A549 (cell line): ENCODE results near the gene RIMS4.

Source experiments
- JUN ChIP-seq, 2 experiments: fragments of >200 bp; sonication (Bioruptor Twin); formaldehyde crosslinking; IDR thresholded peaks; 2 replicates in 1 of 2; 3 replicates in 1 of 2; pipeline ENCODE4 v1.6.1; 2016 to 2017
- SREBF2 ChIP-seq: fragments of 450-650 bp; IDR thresholded peaks from 2 replicates; pipeline ENCODE4 v1.6.1; 2014; ENCODE audit warnings: mild to moderate bottlenecking, moderate library complexity
- TF ChIP-seq, protein P1 (sequence below): fragments of >200 bp; sonication (Bioruptor Twin); formaldehyde crosslinking; IDR thresholded peaks from 3 replicates; pipeline ENCODE4 v1.5.1; 2016

DNA sequence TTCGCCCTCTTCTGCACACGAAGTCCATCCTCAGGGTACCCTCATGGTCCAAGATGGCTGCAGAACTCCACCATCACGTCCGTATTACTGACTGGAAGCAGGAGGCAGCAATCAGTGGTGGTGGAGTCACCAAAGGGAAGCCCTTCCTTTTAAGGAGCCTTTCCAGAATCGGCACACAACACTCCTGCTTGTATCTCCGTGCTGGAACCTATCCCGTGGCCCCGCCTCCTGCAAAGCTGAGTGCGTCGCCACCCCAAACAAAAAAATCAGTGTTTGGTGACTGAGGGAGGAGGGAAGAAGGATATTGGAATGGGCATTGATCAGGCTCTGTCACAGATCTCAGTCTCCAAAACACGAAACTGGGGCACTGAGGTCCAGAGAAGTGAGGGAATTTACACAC, 101.0 kb downstream of the RIMS4 start:
- TF ChIP-seq, protein P1, sequence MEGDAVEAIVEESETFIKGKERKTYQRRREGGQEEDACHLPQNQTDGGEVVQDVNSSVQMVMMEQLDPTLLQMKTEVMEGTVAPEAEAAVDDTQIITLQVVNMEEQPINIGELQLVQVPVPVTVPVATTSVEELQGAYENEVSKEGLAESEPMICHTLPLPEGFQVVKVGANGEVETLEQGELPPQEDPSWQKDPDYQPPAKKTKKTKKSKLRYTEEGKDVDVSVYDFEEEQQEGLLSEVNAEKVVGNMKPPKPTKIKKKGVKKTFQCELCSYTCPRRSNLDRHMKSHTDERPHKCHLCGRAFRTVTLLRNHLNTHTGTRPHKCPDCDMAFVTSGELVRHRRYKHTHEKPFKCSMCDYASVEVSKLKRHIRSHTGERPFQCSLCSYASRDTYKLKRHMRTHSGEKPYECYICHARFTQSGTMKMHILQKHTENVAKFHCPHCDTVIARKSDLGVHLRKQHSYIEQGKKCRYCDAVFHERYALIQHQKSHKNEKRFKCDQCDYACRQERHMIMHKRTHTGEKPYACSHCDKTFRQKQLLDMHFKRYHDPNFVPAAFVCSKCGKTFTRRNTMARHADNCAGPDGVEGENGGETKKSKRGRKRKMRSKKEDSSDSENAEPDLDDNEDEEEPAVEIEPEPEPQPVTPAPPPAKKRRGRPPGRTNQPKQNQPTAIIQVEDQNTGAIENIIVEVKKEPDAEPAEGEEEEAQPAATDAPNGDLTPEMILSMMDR: no peak
- TF ChIP-seq JUN (IDR thresholded peaks at IDR 0.05) (no peak), SREBF2 (no peak)
